Endometrium (tissue), 2 donors: ENCODE results near the gene HERC5.
"Not testable (repeated sequence)": the region's sequence is repeated elsewhere in the genome, so short reads cannot be mapped to it uniquely, and the experiment has no call there.

Experiments used
- FAIRE-seq: peaks from 2 replicates; lab custom pipeline; 2012; peaks lifted over from hg19 to GRCh38; lab: Jason Lieb, UNC
- donor health status: control.
- donor health status: control.

Gene HERC5

DNA sequence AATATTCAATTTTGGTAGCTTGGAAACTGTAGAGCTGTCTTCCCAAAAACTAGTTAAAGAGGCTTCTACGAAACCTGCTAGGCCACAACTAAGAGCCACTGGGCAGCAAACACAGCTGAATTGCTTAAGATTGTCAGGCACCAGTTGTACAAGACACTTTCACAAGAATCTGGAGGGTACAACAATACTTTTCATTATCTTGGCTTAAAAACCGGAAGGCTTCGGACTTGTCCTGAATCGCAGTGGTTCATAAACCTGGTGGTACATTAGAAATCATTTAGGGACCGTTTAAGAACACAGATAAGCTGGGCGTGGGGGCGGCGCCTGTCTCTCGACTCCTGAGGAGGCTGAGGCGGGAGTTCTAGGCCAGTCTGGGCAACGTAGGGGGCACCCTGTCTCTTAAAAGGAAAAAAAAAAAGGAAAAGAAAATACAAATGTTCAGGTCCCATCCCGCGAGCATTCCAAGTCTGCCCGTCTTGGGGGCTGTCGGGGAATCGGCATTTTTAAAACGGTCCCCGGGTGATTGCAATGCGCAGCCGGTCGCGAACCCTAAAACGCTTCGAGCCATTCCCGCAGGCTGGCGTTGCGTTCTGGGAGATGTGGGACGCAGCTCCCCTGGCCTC lies 65.9 kb downstream of the HERC5 start:
- FAIRE-seq, result no peak

DNA sequence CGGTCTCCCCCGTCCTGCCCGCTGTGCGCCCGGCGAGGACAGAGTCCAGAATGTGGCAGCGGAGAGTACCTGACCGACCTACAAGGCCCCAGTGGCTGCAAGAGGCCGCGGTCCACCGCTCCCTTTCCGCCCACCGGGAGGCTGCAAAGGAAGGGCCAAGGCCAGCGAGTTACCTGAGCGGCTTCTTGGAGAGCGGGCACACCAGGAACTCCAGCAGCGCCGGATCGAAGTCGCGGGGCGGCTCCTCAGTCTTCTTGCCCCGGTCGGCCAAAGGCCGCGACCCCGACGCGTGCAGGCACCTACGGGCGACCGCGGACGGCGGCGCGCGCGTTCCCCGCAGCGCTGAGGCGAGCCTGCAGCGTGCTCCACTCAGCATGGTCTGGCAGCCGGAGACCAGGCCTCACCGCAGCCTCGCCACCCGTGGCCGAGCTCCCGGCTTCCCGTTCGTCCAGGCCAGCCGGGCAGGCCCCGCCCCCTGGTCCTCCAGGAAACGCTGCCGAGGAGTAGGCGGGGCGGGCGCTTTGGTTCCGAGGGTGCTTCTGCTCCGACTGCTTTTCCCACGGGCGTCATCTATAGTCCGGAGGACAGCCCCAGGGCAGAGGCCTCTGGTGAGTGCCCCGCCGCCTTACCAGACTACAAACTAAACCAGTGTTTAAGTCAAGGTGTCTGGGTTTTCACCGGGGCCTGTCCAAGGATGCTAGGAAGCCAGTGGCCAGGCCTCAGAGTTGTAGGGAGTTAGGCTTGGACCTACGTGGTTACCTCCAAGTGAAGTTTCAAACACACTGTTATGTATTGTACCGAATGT lies 66.6 kb downstream of the HERC5 start, which contains the start of gene PYURF:
Gene PYURF, minus strand, starts transcription at position 452 of the 805 bp plus-strand sequence. Its CDS starts 76 bp downstream, at position 376.
- FAIRE-seq, result no peak

DNA sequence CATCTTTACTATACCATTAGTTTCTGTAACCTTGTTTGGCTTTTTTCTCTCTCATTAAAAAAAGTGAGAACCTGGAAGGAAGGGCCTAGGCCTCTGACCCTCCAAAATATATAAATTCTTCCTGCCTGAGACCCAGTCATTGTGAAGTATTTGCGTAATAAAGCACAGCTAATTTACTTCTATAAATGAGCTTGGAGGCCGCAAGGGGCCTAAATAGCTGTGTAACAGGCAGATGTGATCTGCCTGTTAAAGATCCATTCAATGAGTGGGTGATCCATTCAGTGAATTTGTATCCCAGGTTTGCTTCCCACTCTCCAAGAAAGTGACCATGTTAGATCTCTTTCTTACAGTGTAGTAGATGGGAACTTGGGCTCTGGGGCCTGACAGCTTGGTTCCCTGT lies 67.3 kb downstream of the HERC5 start:
- FAIRE-seq, result no peak

DNA sequence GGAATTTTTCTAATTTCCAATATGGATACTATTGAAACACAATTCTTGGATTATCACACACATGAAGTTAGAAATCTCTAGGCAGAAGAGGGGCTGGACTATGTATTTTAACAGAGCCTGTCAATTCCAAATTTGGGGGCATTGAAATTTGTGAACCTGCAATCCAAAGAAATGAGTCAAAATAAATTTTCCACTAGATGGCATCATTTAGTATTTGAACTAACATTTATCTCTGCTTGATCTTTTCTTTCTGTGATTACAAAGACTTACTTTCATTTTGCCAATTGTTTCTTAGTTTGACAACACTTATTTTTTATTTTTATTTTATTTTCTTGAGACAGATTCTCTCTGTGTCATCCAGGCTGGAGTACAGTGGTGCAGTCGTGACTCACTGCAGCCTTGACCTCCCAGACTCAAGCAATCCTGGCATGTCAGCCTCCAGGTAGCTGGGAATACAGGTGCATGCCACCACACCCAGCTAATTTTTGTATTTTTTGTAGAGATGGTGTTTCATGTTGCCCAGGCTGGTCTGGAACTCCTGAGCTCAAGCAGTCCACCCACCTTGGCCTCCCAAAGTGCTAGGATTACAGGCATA lies 69.4 kb downstream of the HERC5 start:
- peak; percentile 57 for FAIRE-seq

DNA sequence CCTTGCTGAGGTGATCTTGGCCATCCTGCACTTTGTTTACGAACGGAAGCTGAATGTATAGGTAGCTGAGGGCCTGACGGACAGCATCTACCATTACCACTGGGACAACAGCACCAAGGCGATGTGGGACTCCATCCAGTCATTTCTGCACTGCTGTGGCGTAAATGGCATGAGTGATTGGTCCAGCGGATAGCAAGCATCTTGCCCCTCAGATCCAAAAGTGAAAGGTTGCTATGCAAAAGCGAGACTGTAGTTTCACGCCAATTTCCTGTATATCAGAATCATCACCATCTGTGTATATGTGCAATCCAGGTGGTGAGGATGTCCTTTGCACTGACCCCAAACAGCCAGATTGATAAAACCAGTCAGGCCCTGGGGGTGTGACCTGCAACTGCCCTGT lies 70.9 kb downstream of the HERC5 start:
- FAIRE-seq, result no peak

DNA sequence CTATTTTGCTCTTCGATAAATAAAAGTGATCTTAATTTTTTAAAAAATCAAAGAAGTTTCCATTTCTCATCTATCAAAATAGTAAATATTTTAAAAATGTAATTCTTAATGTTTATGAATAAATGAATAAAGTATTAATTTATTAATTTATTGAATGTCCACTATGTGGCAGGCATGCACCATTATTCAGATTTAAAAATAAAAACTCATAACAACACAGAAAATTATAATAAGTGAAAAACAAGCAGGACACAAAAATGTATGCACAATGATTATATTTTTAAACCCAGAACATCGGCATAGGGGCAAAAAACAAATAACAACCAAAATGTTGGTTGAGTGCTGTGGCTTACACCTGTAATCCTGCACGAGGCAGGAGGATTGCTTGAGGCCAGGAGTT lies 71.9 kb downstream of the HERC5 start:
- FAIRE-seq, result peak; percentile 84

DNA sequence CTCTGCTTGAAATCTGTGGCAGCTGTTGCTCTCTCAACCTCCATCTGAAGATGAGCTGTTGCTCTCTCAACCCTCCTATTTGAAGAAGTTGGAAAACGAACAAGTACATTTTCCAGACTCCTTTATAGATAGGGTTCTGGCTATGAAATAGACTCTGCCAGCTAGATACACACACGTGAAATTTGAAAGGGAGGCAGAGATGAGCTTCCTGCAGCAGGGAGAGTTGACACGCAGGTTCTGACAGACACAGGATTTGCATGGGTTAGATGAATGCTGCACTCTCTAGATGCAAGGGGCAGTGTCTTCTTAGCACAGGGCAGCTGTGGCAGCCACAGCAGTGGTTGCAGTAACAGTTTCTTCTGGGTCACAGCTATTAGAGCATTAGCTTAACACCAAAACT lies 74.6 kb downstream of the HERC5 start:
- no peak for FAIRE-seq

DNA sequence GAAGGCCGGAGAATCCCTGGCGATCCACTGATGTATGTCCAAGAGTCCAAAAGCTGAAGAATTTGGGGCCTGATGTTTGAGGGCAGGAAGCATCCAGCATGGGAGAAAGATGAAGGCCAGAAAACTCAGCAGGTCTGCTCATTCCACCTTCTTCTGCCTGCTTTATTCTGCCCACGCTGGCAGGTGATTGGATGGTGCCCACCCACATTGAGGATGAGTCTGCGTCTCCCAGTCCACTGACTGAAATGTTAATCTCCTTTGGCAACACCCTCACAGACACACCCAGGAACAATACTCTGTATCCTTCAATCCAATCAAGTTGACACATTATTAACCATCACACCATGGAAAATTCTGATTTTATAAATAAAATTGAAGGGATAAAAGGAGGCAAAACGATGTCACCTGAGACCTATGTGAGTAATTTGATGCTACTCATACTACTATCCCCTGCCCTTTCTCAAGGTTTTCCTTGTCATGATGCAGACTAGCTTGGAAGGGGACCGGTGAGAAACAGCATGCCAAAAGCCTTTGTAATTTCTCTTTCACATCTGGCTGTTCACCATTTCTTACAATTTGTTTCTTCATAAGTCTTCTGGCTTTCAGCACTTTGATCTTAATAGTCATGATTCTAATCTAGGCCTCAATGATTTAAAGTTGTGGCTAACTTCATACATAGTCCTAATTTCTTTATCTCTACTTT lies 76.3 kb downstream of the HERC5 start:
- FAIRE-seq, result no peak

DNA sequence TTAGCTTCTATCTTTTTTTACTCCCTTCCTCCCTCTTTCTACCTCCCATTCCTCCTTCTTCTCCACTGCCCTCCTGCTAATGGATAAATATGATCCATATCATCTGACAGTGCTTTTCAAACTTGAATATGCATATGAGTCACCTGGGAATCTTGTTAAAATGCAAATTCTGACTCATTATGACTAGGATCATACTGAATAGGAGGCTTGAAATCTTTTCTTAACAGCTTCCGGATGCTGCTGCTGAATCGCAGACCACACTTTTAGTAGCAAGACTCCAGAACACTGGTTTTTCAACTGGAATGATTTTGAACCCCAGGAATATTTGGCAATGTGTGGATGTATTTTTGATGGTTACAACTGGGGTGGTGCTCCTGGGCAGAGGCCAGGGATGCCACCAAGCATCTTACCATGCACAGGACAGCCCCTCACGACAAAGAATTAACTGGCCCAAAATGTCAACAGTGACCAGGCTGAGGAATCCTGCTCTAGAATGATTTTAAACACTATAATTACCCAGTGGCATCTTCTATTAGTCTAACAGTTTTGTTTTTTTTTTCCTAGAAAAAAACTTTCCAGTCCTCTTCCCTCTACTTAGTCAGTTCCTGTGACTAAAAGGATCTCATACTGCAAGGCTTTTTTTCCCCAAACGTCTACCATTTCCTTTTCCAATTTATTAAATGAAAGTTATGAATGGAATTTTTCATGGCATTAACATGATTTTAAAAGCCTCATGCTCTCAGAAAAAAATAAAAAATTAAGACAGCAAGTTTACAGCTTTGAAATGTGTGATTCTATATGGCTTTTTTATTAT lies 77.2 kb downstream of the HERC5 start:
- no peak for FAIRE-seq

DNA sequence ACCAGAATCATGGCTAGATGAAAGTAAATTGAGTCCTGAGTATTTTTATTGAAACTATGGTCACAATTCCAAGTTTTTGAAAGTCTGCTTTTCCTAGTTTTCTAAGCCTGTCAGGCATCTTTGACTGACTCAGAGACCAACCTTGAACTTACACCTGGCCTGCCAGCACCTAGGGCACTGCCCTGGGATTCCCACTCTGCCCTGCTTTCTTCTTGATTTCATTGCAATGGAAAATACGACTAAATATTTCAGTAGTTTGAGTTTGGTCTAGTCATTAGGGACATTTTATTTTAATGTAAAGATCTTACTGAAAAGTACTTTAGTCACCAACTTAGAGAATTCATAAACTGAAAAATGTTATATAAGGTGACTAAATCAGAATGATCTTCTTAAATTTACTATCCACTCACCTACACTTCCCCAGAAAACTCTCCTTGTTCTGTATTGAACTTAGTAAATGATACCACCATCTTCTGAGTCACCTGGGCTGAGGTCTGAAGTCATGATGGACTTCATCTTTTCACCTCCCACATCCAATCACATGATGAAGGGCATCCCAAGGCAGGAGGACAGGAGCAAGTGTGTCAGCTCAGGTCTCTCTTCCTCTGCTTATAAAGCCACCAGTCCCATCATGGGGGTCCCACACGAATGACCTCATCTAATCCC lies 78.3 kb downstream of the HERC5 start:
- FAIRE-seq, result no peak

DNA sequence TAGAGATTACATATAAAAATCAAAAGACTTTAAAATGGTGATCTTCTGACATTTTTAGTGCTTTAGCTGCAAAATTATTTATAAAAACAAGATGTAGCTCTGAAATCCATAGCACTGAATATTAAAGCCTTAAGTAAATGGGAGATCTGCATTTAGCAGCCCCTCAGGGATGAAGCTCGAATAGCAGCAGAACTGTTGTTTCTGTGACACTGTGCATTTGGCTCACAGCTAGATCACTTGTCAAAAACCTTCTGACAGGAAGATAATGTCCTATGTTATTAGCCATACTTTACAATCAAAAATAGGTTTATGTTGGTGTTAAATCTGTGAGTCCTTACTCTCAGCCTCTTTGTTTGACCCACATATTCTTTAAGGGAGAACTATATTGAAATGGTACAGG lies 80.8 kb downstream of the HERC5 start:
- FAIRE-seq, result no peak

DNA sequence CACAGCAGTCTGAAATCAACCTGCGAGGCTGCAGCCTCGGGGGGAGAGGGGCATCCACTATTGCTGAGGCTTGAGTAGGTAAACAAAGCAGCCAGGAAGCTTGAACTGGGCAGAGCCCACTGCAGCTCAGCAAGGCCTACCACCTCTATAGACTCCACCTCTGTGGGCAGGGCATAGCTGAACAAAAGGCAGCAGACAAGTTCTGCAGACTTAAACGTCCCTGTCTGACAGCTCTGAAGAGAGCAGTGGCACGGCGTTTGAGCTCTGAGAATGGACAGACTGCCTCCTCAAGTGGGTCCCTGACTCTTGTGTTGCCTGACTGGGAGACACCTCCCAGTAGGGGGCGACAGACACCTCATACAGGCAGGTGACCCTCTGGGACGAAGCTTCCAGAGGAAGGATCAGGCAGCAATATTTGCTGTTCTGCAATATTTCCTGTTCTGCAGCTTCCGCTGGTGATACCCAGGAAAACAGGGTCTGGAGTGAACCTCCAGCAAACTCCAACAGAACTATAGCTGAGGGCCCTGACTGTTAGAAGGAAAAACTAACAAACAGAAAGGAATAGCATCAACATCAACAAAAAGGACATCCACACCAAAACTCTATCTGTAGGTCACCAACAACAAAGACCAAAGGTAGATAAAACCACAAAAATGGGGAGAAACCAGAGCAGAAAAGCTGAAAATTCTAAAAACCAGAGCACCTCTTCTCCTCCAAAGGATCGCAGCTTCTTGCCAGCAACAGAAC lies 82.6 kb downstream of the HERC5 start:
- FAIRE-seq, result not testable (repeated sequence)

DNA sequence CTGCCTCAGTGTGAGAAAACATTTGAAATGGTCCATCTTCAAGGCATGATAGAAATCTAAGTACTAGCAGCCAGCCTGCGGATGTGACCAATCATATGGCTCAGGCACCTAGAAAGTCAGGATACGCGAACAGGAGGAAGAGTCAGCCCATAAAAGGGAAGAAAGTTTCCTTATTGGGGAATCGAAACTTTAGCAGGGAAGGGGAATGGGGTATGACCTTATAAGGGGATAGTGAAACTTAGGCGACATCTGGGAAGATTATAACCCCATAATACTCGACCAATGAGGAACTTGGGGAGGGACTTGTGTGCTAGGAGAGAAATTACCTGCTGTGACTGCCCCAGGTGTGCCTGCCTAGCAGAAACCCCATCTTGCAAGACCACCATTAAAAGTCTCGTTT lies 92.9 kb downstream of the HERC5 start:
- FAIRE-seq, result no peak
